Stimulated activated naive CD4-positive, alpha-beta T cell (primary cell): ENCODE data around the gene COL19A1.
"Not testable (repeated sequence)": the region's sequence is repeated elsewhere in the genome, so short reads cannot be mapped to it uniquely, and the experiment has no call there.

ENCODE experiments used
- DNase-seq, 6 experiments: peaks; one replicate each; lab custom pipeline; 2025; lab: John Stamatoyannopoulos, UW

COL19A1 gene

GRCh38 chr6:69866351-69866769 lies at the start of gene COL19A1:
Gene COL19A1 (plus strand): TSS chr6:69866556. CDS start chr6:69879568, 13,012 bp downstream.
- peak in 5 of 6 experiments; percentile 1 to 58 (median 33) for DNase-seq

DNA sequence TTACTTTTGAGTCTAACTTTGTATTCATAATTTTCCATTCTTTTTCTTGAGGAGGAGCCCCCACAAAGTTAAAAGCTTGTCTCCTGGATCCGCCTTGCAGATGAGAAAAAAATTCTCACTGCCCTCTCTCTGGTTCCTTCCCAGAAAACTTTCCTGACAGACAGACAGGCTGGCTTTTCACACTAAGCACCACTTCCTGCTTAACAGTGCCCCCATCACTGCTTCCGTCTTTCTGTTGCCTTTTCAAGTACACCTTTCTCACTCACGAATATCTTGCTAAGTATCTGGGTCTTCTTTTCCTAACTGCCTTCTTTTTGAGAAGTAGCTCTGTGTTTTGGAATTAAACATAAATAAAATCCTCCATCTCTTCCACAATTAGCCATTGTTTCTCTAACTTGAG lies 49.8 kb upstream of the COL19A1 start:
- DNase-seq = peak in 2 of 6 experiments; percentile 4 to 37

- no peak for DNase-seq
These were observed 49.0 kb upstream of the COL19A1 start for GRCh38 chr6:69817358-69817757.

GRCh38 chr6:69818223-69818930 lies 48.0 kb upstream of the COL19A1 start:
- no peak for DNase-seq

DNA sequence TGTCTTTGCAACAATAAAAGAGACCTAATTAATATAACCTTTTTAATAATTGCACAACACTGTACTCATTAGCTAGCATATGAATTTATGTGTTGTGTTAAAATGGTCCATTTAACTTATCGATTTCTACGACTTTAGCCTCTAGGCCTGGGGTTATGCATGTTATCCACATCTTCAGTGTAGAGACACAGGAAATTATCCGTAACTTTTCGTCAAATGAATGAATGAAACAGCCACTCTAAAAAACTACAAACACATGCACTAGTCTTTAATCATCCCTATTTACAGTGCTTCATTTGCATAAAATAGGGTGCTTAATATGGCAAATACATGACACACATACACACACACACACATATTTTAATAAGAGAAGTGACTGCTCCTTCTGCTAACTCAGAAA lies 47.2 kb upstream of the COL19A1 start:
- no peak for DNase-seq

DNA sequence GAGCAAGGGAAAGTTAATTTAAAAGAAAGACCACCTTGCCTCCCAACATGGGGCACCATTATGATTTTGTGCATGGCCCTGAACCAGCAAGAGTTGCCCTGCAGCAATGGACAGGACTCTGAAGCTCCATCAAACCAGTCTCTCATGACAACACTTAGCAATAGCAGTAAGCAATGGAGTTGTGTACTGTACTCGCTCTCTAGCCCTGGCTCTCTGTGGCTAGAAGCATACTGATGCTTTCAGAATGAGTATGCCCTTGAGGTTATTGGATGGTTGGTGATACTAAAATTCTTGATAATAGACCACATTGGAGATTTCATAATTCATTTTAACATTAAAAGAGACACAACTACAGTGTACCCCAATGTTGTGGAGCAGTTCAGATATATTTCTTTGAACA lies 46.3 kb upstream of the COL19A1 start:
- DNase-seq = no peak

DNA sequence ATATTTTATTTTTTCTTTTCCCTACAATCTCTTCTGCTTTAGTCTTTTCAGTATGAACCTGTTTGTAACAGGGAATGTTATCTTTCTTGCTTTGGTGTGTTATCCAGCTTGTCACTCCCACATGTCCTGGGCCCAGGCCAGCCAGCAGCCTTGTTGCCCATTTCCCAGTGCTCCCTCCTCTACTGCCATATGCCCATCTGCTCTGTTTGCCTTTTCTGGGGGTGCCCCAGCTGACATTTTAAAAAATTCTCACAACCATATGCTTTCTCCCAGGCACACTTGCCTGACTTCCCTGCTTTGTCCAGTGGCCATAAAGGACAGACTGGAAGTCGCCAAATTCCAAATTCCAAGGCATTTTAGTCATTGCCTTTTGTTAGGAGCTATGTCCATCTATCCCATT lies 45.9 kb upstream of the COL19A1 start:
- DNase-seq = no peak

GRCh38 chr6:69824355-69824754 lies 42.0 kb upstream of the COL19A1 start:
- DNase-seq = not testable (repeated sequence)

- DNase-seq = no peak
These were observed 40.5 kb upstream of the COL19A1 start for GRCh38 chr6:69825904-69826303.

DNA sequence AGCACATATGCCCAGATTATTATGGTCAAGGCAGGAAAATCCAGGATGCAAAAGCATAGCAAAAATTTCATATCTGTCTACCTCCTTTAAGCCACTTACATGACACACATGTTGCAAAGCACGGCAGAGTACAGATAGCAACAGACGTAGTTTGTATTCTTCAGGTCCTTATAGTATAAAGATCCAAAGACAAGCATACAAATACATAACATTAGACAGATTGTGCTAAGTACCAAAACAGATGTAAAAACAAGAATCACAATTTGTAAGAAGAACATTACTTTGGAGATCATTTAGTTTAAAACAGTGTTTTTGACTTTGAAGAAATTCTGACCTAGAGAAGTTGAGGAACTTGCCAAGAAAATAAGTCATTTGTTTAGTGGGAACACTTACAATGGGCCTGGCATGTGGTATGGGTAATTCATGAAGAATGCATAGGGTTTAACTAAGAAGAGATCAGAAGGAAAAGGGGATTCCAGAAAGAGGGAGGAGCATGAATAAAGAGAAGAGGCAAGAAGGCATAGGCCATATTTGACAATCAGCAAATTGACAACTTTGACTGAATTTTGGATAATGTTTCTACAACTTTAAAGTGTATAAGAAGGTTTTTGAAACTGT lies 39.0 kb upstream of the COL19A1 start:
- DNase-seq = no peak

GRCh38 chr6:69832558-69832957 lies 33.8 kb upstream of the COL19A1 start:
- no peak for DNase-seq

GRCh38 chr6:69835414-69836179 lies 30.8 kb upstream of the COL19A1 start:
- DNase-seq = peak in 2 of 6 experiments; percentile 9 to 18

DNA sequence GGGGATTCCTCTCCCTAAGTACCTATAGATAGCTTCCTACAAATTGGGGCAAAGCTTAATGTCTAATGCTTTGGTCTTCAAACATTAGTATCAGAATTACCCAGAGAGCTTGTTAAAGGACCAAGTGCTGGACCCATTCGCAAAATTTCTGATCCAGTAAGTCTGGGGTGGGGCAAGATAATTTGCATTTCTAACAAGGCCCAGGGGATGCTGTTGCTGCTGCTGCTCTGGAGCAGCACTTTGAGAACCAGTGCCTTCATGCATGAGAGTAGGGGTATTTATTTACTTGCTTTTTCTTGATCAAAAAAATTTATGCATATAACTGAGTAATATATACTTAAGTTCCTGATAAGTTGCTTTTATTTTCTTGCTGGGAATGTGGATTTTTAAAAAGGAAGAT lies 24.5 kb upstream of the COL19A1 start:
- no peak for DNase-seq

DNA sequence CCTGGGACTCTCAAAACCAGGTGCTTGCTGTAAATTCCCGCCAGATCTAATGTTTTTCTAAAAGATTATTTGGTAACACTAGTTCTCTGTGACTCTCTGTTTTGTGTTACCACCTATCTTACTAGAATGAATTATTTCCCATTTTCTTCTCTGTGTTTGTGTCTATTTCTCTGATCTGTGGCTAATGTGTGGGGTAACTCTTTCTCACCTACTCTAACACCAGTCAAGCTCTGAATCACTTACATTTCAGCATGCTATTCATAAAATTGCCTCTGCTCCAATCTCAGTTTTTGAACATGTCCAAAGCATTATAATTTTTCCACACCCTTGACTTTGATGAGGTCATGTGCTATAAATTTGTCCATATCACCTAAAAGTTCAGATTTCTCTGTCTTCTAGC lies 23.2 kb upstream of the COL19A1 start:
- no peak for DNase-seq

- DNase-seq = no peak
These were observed 20.0 kb upstream of the COL19A1 start for GRCh38 chr6:69846312-69846711.

DNA sequence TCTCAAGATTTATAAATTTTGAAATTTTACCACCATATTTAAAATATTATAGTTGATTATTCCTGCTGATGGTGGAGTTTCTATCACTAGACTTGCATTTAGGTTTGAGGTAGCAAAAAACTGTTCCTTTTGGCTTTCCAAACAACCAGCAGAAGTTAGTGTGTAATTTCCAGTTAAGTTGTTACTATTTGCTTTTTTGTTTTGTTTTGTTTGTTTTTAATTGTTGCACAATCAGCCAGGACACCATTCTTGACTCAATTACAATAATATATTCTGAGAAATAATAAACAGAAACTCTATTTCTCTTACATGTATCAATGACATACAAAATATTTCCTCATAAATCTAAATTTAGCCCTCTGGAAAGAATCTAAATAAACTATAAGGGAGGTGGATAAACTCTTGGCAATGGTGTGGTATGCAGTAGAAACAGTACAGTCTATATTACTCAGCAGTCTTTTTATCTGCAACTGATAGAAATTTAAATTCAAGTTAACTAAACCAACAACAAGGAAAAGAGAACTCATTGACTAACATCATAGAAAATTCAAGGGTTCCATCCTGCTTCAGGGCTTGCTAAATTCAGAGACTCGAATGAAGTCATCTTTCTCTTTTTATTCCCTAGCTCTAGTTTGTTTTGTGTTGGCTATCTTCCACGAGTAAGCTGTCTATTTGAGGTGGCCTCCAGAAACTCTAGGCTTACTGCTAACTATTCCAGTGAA lies 19.4 kb upstream of the COL19A1 start:
- no peak for DNase-seq

DNA sequence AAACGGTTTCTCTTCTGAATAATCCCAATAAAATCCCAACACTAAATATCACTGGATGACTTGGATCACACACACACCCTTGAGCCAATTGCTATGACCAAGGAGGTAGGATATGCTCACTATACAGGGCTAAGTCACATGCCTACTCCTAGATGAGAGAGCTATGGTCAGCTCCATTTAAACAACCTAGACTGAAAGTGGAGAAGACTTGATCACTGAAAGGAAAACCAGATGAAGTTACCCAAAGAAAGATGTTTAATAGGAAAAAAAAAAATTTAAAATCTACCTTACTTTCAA lies 18.9 kb upstream of the COL19A1 start:
- no peak for DNase-seq

GRCh38 chr6:69848552-69848951 lies 17.8 kb upstream of the COL19A1 start:
- no peak for DNase-seq

DNA sequence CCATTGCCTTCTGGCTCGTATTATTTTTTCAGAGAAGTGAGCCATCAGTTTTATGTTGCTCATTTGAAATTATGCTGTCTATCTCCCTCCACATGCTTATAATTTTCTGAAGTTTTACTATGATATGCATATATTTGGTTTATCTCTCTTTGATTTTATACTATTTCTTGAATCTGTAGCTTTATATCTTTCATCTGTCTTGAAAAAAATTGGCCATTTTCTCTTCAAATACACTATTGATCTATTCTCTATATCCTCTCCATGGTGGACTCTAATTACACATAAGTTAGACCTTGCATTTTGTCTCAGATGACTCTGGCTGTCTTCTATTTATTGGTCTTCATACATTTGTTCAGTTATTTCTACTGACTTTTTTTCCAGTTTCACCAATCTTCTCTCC lies 13.7 kb upstream of the COL19A1 start:
- no peak for DNase-seq

GRCh38 chr6:69861986-69862385 lies 4.4 kb upstream of the COL19A1 start:
- no peak for DNase-seq

DNA sequence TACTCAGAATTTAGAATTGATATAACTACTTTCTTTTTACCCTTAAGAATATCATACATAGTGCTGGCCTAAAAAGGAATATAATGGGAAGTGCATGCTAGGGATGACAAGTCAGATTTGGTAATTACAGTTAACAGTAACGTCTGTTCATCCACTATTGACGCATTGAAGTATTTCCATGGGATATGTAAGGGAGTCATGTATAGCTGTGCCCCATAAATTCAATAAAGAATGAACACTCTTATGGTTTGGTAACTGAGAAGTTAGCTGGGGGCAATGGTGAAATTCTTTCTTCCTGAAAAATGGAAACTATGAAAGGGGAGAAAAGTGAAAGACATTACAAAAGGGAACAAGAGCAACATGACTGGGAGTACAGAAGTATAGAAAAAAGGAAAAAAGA lies 2.6 kb upstream of the COL19A1 start:
- DNase-seq = no peak

GRCh38 chr6:69865126-69865525 lies 1.2 kb upstream of the COL19A1 start:
- no peak for DNase-seq
